GM12875 (cell line): ENCODE results near the gene TBC1D22A.

Experiments
- H3K4me3 ChIP-seq: one replicate; pipeline ENCODE4 v1.5.1; 2011; ENCODE audit warnings: low read depth, low read length, control low read depth
- TF ChIP-seq, protein P1 (sequence below): IDR thresholded peaks from 2 replicates; pipeline ENCODE4 v1.5.1; 2011; ENCODE audit warnings: low read depth, mild to moderate bottlenecking, control low read depth, inconsistent platforms, low read length, moderate library complexity, borderline replicate concordance; ENCODE audit not compliant: insufficient read depth

The TBC1D22A gene

DNA sequence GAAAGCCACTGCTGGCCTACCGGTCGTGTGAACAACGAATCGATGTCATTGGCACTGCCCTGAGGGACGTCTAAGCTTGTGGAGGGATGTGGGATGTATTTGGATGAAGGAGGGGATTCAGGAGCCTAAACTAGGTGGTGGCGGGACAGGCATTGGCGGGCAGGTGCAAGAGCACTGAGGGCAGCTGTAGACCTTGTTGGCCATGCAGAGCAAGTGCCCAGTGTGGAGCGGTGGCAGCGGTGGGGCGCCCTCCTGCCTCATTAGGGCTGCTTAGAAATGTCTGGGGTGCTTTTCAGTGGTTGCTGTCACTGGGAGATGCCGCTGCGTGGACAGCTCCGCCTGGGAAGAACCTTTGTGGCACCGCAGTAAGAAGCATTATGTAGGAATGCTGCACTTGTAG is 220.2 kb downstream of the TBC1D22A start:
- no peak overlapping the region for H3K4me3 ChIP-seq

DNA sequence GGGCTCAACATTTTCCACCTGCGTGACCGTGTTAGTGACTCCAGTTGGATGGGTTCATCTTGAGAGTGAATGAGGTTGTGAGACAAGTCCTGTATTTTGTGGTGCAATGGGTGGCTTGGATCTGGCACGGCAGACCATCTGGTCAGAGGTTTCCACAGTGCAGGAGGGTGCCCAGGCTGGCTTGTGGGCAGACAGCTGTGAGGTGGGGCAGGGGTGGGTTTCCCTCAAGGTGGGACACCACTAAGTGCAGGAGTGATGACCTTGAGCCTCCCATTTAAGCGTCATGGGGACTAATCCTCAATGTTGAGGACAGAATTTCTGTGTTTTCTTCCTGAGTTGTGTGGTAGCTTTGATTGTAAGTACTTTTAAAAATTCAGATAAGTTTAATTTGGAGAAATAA is 220.6 kb downstream of the TBC1D22A start:
- H3K4me3 ChIP-seq = no peak overlapping the region
- TF ChIP-seq, protein P1, sequence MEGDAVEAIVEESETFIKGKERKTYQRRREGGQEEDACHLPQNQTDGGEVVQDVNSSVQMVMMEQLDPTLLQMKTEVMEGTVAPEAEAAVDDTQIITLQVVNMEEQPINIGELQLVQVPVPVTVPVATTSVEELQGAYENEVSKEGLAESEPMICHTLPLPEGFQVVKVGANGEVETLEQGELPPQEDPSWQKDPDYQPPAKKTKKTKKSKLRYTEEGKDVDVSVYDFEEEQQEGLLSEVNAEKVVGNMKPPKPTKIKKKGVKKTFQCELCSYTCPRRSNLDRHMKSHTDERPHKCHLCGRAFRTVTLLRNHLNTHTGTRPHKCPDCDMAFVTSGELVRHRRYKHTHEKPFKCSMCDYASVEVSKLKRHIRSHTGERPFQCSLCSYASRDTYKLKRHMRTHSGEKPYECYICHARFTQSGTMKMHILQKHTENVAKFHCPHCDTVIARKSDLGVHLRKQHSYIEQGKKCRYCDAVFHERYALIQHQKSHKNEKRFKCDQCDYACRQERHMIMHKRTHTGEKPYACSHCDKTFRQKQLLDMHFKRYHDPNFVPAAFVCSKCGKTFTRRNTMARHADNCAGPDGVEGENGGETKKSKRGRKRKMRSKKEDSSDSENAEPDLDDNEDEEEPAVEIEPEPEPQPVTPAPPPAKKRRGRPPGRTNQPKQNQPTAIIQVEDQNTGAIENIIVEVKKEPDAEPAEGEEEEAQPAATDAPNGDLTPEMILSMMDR = no peak

More for the DNA sequence above, 220.2 kb downstream of the TBC1D22A start:
- TF ChIP-seq, protein P1 = no peak

DNA sequence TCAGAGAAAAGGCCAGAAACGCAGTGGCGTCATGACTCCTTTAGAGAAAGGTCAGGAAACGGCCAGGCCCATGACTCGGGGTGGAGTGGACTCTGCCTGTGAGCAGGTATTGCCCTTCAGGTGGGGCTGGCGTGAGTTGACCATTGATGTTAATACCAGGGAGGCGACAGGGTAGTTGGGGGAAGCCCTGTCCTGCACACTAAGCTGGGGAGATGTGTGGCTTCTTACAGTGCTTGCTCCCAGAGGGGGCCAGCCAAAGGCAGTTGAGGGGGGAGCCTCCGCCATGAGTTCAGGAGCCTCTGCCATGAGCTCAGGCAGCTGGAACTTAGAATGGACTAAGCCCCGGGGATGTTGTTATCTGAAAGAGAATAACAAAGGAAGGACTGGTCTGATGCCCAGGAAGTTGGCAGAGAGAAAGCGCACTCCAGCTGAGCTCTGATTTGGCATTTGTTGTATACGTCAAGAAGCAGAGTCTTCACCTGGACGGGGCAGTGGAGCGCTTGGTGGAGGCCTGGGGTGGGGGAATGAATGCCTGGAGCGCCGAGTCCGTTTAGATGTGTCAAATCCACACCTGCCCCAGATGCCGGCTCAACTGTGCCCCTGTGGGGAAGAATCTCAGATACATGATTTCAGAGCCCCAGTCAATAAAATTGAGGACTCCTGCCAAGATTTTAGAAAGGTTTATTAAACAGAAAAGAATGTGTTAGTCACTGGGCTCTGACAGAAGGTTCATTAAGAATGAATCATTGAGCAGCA is 222.5 kb downstream of the TBC1D22A start:
- TF ChIP-seq, protein P1 = no peak

DNA sequence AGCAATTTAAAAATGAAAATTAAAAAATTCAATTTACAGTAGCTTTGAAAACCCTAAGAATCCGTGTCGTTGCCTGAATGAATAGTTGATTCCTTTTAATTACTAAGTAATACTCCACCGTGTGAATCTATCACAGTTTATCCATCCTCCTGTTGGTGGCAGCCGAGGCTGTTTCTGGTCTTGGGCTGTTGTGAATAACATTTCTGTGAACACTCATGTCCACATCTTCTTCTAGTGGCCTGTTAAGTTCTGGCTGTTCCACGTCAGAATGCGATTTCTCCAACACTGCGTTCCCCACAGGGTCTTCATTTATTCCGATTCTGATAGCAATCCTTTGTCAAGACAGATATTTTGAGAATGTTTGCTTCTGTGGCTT is 223.0 kb downstream of the TBC1D22A start:
- H3K4me3 ChIP-seq = no peak overlapping the region
- TF ChIP-seq, protein P1 = no peak

More for the DNA sequence above, 222.5 kb downstream of the TBC1D22A start:
- H3K4me3 ChIP-seq = no peak overlapping the region

DNA sequence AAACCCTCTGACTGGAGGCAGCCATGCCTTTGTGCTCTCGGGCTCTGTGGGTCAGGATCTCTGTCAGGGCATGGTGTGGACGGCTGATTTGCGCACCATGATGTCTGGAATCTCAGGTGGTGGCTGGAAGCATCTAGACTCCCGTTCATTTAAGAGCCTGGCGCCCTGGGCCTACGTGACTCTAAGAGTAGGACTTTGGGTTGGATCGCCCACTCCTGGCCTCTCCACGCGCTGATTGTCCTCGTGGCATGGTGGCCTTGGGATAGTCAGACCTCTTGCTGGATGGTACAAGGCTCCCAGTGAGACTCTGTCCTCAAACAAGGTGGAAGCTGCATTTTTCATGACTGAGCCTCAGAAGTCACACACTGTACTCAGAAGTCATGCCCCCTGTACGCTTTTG is 224.3 kb downstream of the TBC1D22A start:
- TF ChIP-seq, protein P1 = no peak
- H3K4me3 ChIP-seq = no peak overlapping the region

DNA sequence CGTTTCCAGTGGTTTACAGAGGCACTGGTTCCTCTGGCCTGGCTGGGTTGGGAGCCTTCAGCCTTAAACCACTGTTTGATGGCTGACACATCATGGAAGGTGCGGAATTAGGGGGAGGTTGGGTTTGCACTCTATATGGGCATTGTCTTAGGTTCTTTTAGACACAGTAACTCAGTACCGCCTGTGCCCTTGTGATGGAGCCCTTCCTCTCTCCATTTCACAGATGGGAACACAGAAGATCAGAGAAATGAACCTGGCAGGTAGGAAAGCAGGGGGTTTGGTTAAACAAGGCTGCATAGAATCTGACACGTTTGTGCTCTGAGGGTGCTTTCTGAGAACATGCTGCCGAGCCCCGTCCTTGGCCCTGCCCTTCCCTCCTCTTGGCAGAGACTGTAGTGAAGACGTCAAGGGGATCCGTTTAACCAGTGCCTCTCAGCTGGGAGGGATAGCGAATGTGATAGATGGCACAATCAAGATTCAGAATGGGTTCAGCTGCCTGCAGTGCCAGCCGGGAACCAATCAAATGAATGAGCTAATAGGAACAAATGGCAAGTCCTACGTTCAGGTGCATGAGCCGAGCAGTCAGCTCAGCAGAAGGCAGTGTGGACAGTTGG is 228.6 kb downstream of the TBC1D22A start:
- TF ChIP-seq, protein P1 = no peak
- no peak overlapping the region for H3K4me3 ChIP-seq

DNA sequence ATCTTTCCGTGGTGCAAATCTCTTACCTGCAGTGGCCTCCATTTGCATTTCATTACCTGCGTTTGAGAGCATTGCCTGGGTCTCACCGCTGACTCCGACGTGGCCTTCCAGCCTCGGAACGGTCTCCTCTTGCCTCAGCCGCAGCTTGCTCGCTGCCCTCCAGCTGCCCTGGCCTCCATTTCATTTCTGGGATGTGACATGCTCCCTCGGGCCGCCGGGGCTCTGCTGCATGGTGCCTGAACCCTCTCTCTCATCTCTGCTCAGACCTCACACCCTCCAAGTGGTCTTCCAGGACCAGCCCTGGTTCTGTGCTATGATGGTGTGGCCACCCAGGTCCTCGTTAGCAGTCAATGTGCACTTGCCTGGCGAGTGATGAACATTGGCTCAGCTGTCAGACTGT is 229.2 kb downstream of the TBC1D22A start:
- no peak overlapping the region for H3K4me3 ChIP-seq
- TF ChIP-seq, protein P1 = no peak
